H1 (cell line): ENCODE results near the gene DIP2C. TPM values are rescaled to one million over a fixed set of nuclear protein-coding genes. Genes with fewer than 3 reads are reported as not detected.

Source experiments
- CTCF ChIA-PET: fragments of 300-600 bp; sonication (Branson Sonifier 250); formaldehyde crosslinking; loops from one replicate; lab custom pipeline; 2021; ENCODE audit not compliant: partially characterized antibody; lab: Charles Lee
- POLR2A ChIA-PET: fragments of 300-600 bp; sonication (Branson Sonifier 250); formaldehyde crosslinking; loops from one replicate; lab custom pipeline; 2021; ENCODE audit warnings: inconsistent platforms; ENCODE audit not compliant: partially characterized antibody; lab: Charles Lee
- DNase-seq, 2 experiments: peaks; one replicate each; pipeline versions ENCODE4 v3.0.0 to v3.0.0-alpha.2; 2010 to 2022; ENCODE audit warnings: low spot score in 2 of 2, low read depth in 1 of 2, mixed read lengths in 1 of 2
- FAIRE-seq: peaks from 2 replicates; lab custom pipeline; 2011; peaks lifted over from hg19 to GRCh38; lab: Jason Lieb, UNC
- H2AFZ ChIP-seq: 2 replicates; pipeline ENCODE4 v1.8.1; 2012; ENCODE audit warnings: low read length, inconsistent platforms
- H2AK5ac ChIP-seq: 2 replicates; pipeline ENCODE4 v1.6.1; 2013; ENCODE audit warnings: low read depth, low read length
- H2BK120ac ChIP-seq: replicated peaks from 2 replicates; pipeline ENCODE3; 2013; ENCODE audit warnings: low read depth, low read length, inconsistent platforms
- H2BK12ac ChIP-seq: 2 replicates; pipeline ENCODE4 v1.6.1; 2013; ENCODE audit warnings: low read depth, low read length
- H2BK15ac ChIP-seq: 2 replicates; pipeline ENCODE4 v1.6.1; 2013; ENCODE audit warnings: low read length
- H2BK20ac ChIP-seq: 2 replicates; pipeline ENCODE4 v1.6.1; 2013; ENCODE audit warnings: low read length
- H2BK5ac ChIP-seq: 2 replicates; pipeline ENCODE4 v1.6.1; 2013; ENCODE audit warnings: low read depth, low read length
- H3K14ac ChIP-seq: 2 replicates; pipeline ENCODE4 v1.6.1; 2013; ENCODE audit warnings: inconsistent platforms; ENCODE audit not compliant: insufficient read length
- H3K18ac ChIP-seq: 2 replicates; pipeline ENCODE4 v1.6.1; 2013; ENCODE audit warnings: low read length; ENCODE audit errors: extremely low read depth
- H3K23ac ChIP-seq: 2 replicates; pipeline ENCODE4 v1.6.1; 2013; ENCODE audit warnings: inconsistent platforms; ENCODE audit not compliant: insufficient read length
- H3K23me2 ChIP-seq: 2 replicates; pipeline ENCODE4 v1.6.1; 2013; ENCODE audit warnings: low read depth, low read length
- H3K27ac ChIP-seq: 2 replicates; pipeline ENCODE4 v1.6.1; 2011; ENCODE audit warnings: low read depth, low read length, inconsistent platforms
- H3K27me3 ChIP-seq, 4 experiments: replicated peaks in 1 of 4; 1 replicate in 1 of 4; 2 replicates in 3 of 4; pipeline versions ENCODE4 v1.6.1 to v1.8.1; 2011 to 2013; ENCODE audit warnings: low read length in 3 of 4, mild to moderate bottlenecking in 3 of 4, inconsistent platforms in 2 of 4, mixed read lengths in 2 of 4, moderate library complexity in 1 of 4; ENCODE audit not compliant: control insufficient read depth in 3 of 4, insufficient read depth in 3 of 4; ENCODE audit errors: extremely low read depth in 1 of 4
- H3K36me3 ChIP-seq, 4 experiments: 2 replicates each; pipeline versions ENCODE4 v1.6.1 to v1.8.1; 2011 to 2013; ENCODE audit warnings: mild to moderate bottlenecking in 4 of 4, low read length in 3 of 4, moderate library complexity in 2 of 4, control low read depth in 1 of 4, inconsistent platforms in 1 of 4; ENCODE audit not compliant: insufficient read depth in 4 of 4, control insufficient read depth in 2 of 4
- H3K4ac ChIP-seq: replicated peaks from 2 replicates; pipeline ENCODE3; 2013; ENCODE audit warnings: low read length, low read depth, mixed read lengths, inconsistent platforms; ENCODE audit not compliant: insufficient read length
- H3K4me1 ChIP-seq, 4 experiments: replicated peaks in 1 of 4; 1 replicate in 1 of 4; 2 replicates in 3 of 4; pipeline versions ENCODE4 v1.6.1 to v1.8.1; 2011 to 2013; ENCODE audit warnings: low read length in 3 of 4, inconsistent platforms in 2 of 4, mixed read lengths in 1 of 4; ENCODE audit not compliant: insufficient read depth in 4 of 4, control insufficient read depth in 3 of 4
- H3K4me2 ChIP-seq, 2 experiments: 2 replicates each; pipeline versions ENCODE4 v1.6.1 to v1.8.1; 2011 to 2013; ENCODE audit warnings: low read depth in 2 of 2, low read length in 2 of 2, control low read depth in 1 of 2, inconsistent platforms in 1 of 2, mild to moderate bottlenecking in 1 of 2; ENCODE audit not compliant: insufficient read depth in 1 of 2
- H3K4me3 ChIP-seq, 4 experiments: fragments of 200-600, 300-600 bp in 1 of 4; sonication (generic), shearing (Covaris generic), sonication (Bioruptor Twin) in 1 of 4; 2 replicates each; pipeline versions ENCODE4 v1.5.1 to v1.8.1; 2011 to 2016; ENCODE audit warnings: low read length in 4 of 4, low read depth in 3 of 4, control low read depth in 2 of 4, inconsistent platforms in 2 of 4, mild to moderate bottlenecking in 2 of 4, mixed read lengths in 1 of 4, moderate library complexity in 1 of 4; ENCODE audit not compliant: insufficient read depth in 2 of 4; ENCODE audit errors: extremely low read depth in 1 of 4
- H3K56ac ChIP-seq: replicated peaks from 2 replicates; pipeline ENCODE3; 2013; ENCODE audit warnings: low read depth, mild to moderate bottlenecking, mixed read lengths, low read length, inconsistent platforms; ENCODE audit not compliant: insufficient read length
- H3K79me1 ChIP-seq: 2 replicates; pipeline ENCODE4 v1.6.1; 2013; ENCODE audit warnings: low read depth, low read length, control low read depth
- H3K79me2 ChIP-seq, 2 experiments: 2 replicates each; pipeline versions ENCODE4 v1.6.1 to v1.8.1; 2012 to 2013; ENCODE audit warnings: low read length in 2 of 2, mild to moderate bottlenecking in 2 of 2, inconsistent platforms in 1 of 2; ENCODE audit not compliant: insufficient read depth in 2 of 2, control insufficient read depth in 1 of 2
- H3K9ac ChIP-seq, 4 experiments: replicated peaks in 1 of 4; 1 replicate in 1 of 4; 2 replicates in 3 of 4; pipeline versions ENCODE4 v1.6.1 to v1.8.1; 2011 to 2013; ENCODE audit warnings: low read depth in 3 of 4, low read length in 3 of 4, control low read depth in 2 of 4, mild to moderate bottlenecking in 2 of 4, moderate library complexity in 2 of 4, inconsistent platforms in 1 of 4; ENCODE audit errors: extremely low read depth in 1 of 4
- H3K9me3 ChIP-seq, 2 experiments: 2 replicates each; pipeline versions ENCODE4 v1.6.1 to v1.8.1; 2012 to 2013; ENCODE audit warnings: mild to moderate bottlenecking in 2 of 2, moderate library complexity in 2 of 2, control low read depth in 1 of 2, inconsistent platforms in 1 of 2, low read depth in 1 of 2, low read length in 1 of 2, mixed read lengths in 1 of 2; ENCODE audit not compliant: insufficient read depth in 2 of 2
- H4K20me1 ChIP-seq, 2 experiments: replicated peaks in 1 of 2; 2 replicates each; pipeline versions ENCODE3 to v1.8.1; 2011 to 2013; ENCODE audit warnings: inconsistent platforms in 2 of 2, low read length in 2 of 2, mild to moderate bottlenecking in 1 of 2; ENCODE audit not compliant: insufficient read depth in 2 of 2, control insufficient read depth in 1 of 2
- H4K5ac ChIP-seq: 2 replicates; pipeline ENCODE4 v1.6.1; 2013; ENCODE audit warnings: low read length, low read depth, mixed read lengths, inconsistent platforms; ENCODE audit not compliant: insufficient read length
- H4K8ac ChIP-seq: 2 replicates; pipeline ENCODE4 v1.8.0; 2013; ENCODE audit warnings: mild to moderate bottlenecking, moderate library complexity, low read length, inconsistent platforms; ENCODE audit not compliant: insufficient read depth; ENCODE audit errors: extremely low read depth
- H4K91ac ChIP-seq: replicated peaks from 2 replicates; pipeline ENCODE3; 2013; ENCODE audit warnings: low read length, mixed read lengths, inconsistent platforms; ENCODE audit not compliant: insufficient read length
- HDAC6 ChIP-seq: IDR thresholded peaks from one replicate; pipeline ENCODE4 v1.7.1; 2012; ENCODE audit warnings: low read depth, mild to moderate bottlenecking, inconsistent platforms, low read length, moderate library complexity
- POLR2AphosphoS5 ChIP-seq: IDR thresholded peaks from 2 replicates; pipeline ENCODE4 v1.6.1; 2011; ENCODE audit warnings: low read depth, low read length
- POU5F1 ChIP-seq: IDR thresholded peaks from 2 replicates; pipeline ENCODE4 v1.6.1; 2011; ENCODE audit warnings: low read depth, mild to moderate bottlenecking, low read length, moderate library complexity
- RNF2 ChIP-seq: fragments of 200-900, 300-1000 bp; sonication (generic); IDR thresholded peaks from 2 replicates; pipeline ENCODE4 v1.7.1; 2016; ENCODE audit warnings: borderline replicate concordance, low read depth, mild to moderate bottlenecking, antibody characterized with exemption, low read length; ENCODE audit not compliant: poor library complexity, severe bottlenecking; ENCODE audit errors: missing control alignments
- SIX5 ChIP-seq: IDR thresholded peaks from 2 replicates; pipeline ENCODE4 v1.6.1; 2011; ENCODE audit warnings: mild to moderate bottlenecking, low read depth, low read length
- TBP ChIP-seq: IDR thresholded peaks from 2 replicates; pipeline ENCODE4 v1.6.1; 2011; ENCODE audit warnings: low read depth, low read length, improper control_type of control experiment
- WGBS, 2 experiments: shearing (Covaris generic) in 1 of 2; methylation state at CpG; one replicate each; pipeline versions ENCODE4 v1.1.6 to v1.1.7; 2013 to 2015; ENCODE audit warnings: low lambda C conversion rate in 2 of 2, mixed read lengths in 2 of 2, inconsistent platforms in 1 of 2, low coverage in 1 of 2, missing lambda C conversion rate in 1 of 2; ENCODE audit not compliant: insufficient replicate concordance in 2 of 2, insufficient coverage in 1 of 2, insufficient read length in 1 of 2; ENCODE audit errors: extremely low coverage in 1 of 2, missing lambda C conversion rate in 1 of 2; 5-methylcytosine and 5-hydroxymethylcytosine counted together
- polyA plus RNA-seq, 7 experiments: library from polyadenylated mRNA; depleted of rRNA in 3 of 7; stranded (reverse) in 5 of 7; unstranded in 2 of 7; fragments of >200 nt in 5 of 7; fragments of 200-250 nt in 2 of 7; gene quantifications; 1 replicate in 5 of 7; 2 replicates in 1 of 7; 4 replicates in 1 of 7; pipeline versions ENCODE4 v1.2.1 to v1.2.3, GENCODE V29; 2011 to 2013; ENCODE audit warnings: missing spikeins in 2 of 7, mixed read lengths in 2 of 7
- total RNA-seq: library from RNA; stranded (reverse); fragmentation: NEBNext Ultra II Directional; extraction: Animal tissue kit (Norgen Biotek cat#: 25700); gene quantifications from 2 replicates; pipeline ENCODE4 v1.2.1, GENCODE V29; 2021
- TF ChIP-seq, protein P1 (sequence below), 3 experiments: IDR thresholded peaks; 1 replicate in 2 of 3; 2 replicates in 1 of 3; pipeline versions ENCODE4 v1.5.1 to v1.6.1; 2011; ENCODE audit warnings: low read length in 3 of 3, mild to moderate bottlenecking in 3 of 3, inconsistent platforms in 2 of 3, low read depth in 1 of 3, moderate library complexity in 1 of 3; ENCODE audit not compliant: insufficient read depth in 1 of 3; ENCODE audit errors: control extremely low read depth in 1 of 3
- TF ChIP-seq, protein P2 (sequence below): IDR thresholded peaks from 2 replicates; pipeline ENCODE4 v1.6.1; 2012; ENCODE audit warnings: inconsistent platforms

DIP2C gene
- total and polyA plus RNA-seq, 2 of the 8 experiments (the other 6 are each of a cell fraction or from before 2014, with no cell fraction given), result 3.8 to 9.3 TPM

DNA sequence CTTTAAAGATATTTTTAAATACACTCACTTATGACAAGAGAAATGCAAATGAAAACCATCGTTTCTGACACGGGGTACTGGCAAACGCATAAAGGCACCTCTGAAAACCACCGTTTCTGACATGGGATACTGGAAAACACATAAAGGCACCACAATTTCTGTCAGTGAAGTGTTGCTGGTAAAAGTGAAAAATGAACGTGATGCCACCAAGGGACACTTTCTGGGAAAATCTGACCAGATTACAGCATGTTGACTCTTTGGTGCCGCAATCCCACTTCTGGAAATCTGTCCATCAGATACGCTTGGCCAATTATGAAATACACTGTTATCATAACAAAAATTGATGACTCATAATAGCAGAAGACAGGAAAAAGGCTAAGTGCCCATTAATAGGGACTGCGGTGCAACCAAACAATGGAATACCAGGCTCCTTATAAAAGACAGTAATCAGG lies 422.5 kb downstream of the DIP2C start:
- Histone ChIP-seq H3K27ac (no peak overlapping the region), H3K9ac (no peak overlapping the region), H3K79me1 (no peaks in the 10 kb centered on the region), H3K4me2 (no peak overlapping the region), H3K56ac (no peak overlapping the region), H2AFZ (no peak overlapping the region), H2AK5ac (no peak overlapping the region), H4K20me1 (no peaks in the 10 kb centered on the region), H3K23ac (no peak overlapping the region), H3K36me3 (no peaks in the 10 kb centered on the region), H3K4me3 (no peak overlapping the region), H4K8ac (no peak overlapping the region), H4K5ac (no peak overlapping the region), H3K23me2 (no peaks in the 10 kb centered on the region), H3K9me3 (no peaks in the 10 kb centered on the region), H3K14ac (no peak overlapping the region), H3K18ac (no peak overlapping the region), H2BK12ac (no peak overlapping the region), H2BK5ac (no peak overlapping the region), H3K4ac (no peak overlapping the region), H2BK120ac (no peak overlapping the region), H3K4me1 (peaks cover 0 to 5% (median 3%) of the 10 kb centered on the region in 4 experiments; a peak in 3 of 7 replicates), H2BK15ac (no peak overlapping the region), H2BK20ac (no peak overlapping the region), H4K91ac (no peak overlapping the region), H3K27me3 (no peaks in the 10 kb centered on the region), H3K79me2 (no peaks in the 10 kb centered on the region)
- POLR2A ChIA-PET, result no interaction called here
- DNase-seq (no peak), FAIRE-seq (no peak)
- TF ChIP-seq POLR2AphosphoS5, result no peak
- no peak for TF ChIP-seq POU5F1
- TF ChIP-seq, protein P1, sequence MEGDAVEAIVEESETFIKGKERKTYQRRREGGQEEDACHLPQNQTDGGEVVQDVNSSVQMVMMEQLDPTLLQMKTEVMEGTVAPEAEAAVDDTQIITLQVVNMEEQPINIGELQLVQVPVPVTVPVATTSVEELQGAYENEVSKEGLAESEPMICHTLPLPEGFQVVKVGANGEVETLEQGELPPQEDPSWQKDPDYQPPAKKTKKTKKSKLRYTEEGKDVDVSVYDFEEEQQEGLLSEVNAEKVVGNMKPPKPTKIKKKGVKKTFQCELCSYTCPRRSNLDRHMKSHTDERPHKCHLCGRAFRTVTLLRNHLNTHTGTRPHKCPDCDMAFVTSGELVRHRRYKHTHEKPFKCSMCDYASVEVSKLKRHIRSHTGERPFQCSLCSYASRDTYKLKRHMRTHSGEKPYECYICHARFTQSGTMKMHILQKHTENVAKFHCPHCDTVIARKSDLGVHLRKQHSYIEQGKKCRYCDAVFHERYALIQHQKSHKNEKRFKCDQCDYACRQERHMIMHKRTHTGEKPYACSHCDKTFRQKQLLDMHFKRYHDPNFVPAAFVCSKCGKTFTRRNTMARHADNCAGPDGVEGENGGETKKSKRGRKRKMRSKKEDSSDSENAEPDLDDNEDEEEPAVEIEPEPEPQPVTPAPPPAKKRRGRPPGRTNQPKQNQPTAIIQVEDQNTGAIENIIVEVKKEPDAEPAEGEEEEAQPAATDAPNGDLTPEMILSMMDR (IDR thresholded peaks at IDR 0.05; ENCODE audit: control extremely low read depth in 1 of 3, insufficient read depth in 1 of 3, low read depth in 1 of 3, low read length in 3 of 3), result no peak
- no peak for TF ChIP-seq HDAC6
- TF ChIP-seq TBP, result no peak
- TF ChIP-seq RNF2, result no peak
- TF ChIP-seq SIX5, result no peak
- TF ChIP-seq, protein P2, sequence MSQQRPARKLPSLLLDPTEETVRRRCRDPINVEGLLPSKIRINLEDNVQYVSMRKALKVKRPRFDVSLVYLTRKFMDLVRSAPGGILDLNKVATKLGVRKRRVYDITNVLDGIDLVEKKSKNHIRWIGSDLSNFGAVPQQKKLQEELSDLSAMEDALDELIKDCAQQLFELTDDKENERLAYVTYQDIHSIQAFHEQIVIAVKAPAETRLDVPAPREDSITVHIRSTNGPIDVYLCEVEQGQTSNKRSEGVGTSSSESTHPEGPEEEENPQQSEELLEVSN, result no peak
- CTCF ChIA-PET, result interaction anchor here (0.9 kb wide), 1 partner anchor 15 kb away, joined by 3 read pairs; no protein-coding TSS in a partner anchor
- WGBS, 2 experiments, result 97% methylated on average over 8 of the region's 8 CpGs; no CpG with 5 or more reads in 1 of the 2 experiments
